Measurements from ENCODE around the gene ERLIN1.
"Not testable (repeated sequence)": the region's sequence is repeated elsewhere in the genome, so short reads cannot be mapped to it uniquely, and the experiment has no call there.

Gene ERLIN1

DNA sequence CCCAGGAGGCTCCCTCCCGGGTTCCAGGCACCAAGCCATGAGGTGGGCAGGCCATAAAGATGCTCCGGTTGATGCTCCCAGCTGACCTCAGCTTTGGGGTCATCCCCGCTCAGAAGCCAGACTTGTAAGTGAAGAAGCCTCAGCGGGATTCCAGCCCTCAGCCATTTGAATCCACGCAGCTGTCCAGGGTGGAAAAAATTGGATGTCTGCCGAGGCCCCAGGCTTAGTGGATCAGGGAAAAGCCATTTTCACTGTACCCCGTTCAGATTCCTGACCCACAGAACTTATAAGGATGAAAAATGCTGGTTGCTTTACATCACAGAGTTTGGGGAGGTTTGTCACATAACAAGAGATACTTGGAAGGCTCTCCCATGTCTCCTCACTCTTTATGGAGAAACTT, 55.0 kb downstream of the ERLIN1 start:
- no peak for DNase-seq

DNA sequence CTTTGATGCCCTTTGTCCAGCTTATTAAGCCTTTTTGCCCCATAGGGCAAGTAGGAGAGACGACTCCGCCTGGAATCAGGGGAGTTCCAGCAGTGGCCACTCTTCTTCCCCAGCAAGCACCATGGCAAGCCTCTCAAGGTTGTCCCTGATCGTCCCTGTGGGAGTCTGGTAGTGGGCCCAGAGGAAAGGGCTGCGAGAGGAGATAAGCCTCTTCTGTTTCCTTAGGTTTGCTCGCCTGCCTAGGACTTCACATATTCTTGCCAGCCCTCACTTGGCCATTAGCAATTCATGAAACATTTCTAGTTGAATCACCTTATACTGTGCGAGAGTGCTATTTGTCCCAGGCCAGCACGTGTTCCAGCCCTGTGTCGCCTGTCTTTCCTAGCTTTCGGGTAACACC, 56.4 kb downstream of the ERLIN1 start:
- DNase-seq: no peak

DNA sequence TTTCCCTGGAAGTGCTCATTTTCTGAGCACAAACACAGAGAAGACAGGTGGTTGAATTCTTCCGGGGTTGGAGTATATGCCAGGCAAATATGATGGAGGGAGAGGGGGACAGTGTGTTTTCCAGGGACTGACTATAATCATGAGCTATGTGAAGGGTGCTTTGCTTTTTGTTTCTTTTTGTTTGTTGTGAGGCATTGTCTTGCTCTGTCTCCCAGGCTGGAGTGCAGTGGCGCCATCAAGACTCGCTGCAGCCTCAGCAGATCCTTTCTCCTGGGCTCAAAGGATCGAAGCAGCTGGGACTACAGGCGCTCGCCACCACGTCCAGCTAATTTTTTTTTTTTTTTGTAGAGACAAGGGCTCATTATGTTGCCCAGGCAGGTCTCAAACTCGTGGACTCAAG, 56.9 kb downstream of the ERLIN1 start:
- DNase-seq: no peak

DNA sequence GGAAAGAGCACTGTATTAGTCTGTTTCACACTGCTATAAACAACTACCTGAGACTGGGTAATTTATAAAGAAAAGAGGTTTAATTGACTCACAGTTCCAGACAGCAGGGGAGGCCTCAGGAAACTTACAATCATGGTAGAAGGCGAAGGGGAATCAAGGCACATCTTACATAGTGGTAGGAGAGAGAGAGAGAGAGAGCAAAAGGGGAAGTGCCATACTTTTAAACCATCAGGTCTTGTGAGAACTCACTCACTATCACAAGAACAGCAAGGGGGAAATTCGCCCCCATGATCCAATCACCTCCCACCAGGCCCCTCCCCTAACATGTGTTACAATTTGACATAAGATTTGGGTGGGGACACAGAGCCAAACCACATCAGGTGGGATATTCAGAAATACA, 60.5 kb downstream of the ERLIN1 start:
- DNase-seq: not testable (repeated sequence)

DNA sequence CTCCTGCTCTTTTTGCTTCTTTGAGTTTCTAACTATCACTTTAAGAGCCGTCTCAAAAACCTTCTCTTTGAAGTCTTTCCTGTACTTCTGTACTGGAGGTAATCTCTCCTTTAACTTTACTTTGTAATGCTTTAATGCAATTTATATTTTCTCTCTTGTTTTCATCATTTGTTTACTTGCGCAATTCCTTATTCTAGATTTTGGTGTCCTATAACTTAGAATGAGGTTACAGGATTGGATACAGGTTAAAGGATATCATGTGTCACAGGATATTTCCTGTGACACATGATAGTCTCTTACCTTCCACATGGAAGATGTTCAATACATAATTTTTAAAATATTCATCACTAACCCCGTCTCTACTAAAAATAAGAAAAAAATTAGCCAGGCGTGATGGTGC, 61.7 kb downstream of the ERLIN1 start:
- DNase-seq: no peak

DNA sequence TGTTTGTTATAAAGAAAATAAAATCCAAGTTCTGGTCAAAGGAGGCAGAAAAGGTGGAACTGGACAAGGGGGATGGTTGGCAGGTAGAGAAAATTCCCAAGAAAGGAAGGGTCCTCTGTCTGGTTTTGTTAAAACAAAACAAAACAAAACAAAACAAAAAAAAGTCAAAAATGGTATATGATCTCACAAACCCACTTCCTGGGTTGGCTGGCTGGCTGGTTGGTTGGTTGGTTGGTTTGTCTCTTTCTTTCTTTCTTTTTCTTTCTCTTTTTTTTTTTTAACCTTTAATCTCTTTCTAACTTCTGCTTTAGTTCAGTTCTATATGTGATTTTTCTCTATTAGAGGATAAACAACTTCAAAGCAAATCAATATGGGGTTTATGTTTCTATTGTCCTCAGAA, 63.0 kb downstream of the ERLIN1 start:
- DNase-seq: no peak

DNA sequence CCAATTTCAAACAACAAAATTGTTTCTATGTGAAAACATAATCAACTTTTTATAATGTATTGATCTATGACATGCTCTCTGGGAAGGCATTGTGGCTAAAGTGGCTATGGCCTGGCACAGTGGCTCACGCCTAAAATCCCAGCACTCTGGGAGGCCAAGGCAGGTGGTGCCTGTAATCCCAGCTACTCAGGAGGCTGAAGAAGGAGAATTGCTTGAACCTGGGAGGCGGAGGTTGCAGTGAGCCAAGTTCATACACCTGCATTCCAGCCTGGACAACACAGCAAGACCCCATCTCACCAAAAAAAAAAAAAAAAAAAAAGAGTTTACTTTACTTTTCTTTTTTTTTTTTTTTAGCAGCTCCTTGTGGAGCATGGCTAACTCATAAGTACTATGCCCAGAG, 65.3 kb downstream of the ERLIN1 start:
- no peak for DNase-seq

DNA sequence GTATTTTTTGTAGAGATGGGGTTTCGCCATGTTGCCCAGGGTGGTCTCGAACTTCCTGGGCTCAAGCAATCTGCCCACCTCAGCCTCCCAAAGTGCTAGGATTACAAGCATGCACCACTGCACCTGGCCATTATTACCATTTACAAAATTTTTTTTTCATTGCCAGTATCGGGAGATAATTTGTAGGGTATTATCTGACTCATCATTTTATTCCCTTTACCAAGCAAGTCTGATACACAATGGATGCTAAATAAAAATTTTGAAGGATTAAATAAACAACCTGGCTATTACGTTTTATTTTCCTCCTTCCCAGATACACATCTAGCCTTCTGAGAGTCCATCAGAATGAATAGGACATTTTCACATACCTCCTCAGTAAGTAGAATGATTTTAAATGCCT, 66.1 kb downstream of the ERLIN1 start:
- DNase-seq: no peak

DNA sequence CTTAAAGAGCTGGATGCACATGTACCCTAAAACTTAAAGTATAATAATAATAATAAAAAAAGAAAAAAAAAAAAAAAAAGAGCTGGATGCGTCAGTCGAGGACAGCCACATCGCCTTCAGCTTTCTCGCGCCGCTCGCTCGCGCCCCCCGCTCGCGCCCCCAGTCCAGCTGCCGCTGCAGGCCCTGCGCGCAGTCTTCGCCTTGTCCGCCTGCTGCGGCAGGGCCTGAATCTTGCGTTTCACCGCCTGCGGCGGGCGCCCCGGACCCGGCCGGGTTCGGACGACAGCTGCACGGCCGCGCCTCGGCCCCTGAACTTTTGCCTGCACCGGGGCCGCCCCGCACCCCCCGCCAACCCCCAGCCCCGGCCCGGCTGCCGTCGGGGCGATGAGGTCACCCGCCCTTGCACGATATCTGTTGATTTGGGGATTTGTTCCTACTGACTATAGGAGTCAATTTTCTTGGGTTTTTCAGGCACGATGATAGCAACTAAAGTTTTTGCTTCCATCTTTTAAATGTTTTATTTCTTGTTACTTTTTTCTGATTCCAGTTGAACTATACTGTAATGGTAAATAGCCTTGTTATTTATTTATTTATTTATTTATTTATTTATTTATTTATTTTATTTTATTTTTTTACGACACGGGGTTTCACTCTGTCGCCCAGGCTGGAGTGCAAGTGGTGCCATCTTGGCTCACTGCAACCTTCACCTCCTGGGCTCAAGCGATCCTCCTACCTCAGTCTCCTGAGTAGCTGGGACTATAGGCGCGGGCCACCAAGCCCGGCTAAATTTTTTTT, 70.7 kb downstream of the ERLIN1 start:
- no peak for DNase-seq

DNA sequence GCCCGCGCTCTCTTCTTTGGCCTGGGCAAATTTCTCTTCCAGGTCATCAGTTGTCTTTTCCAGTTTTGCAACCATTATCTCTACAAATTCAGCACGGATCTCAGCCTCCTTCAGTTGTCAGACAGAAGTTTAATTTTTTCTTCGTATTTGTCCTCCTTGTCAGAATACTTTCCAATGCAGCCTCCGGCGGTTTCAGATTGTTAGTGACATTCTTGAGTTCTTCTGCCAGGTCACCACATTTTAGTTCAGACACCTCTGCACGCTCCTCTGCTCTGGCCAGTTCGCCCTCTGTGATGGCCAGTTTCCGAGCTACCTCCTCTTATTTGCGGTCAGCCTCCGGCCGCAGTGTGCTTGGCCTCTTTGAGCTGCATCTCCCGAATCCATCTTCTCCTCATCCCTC, 71.4 kb downstream of the ERLIN1 start:
- no peak for DNase-seq

DNA sequence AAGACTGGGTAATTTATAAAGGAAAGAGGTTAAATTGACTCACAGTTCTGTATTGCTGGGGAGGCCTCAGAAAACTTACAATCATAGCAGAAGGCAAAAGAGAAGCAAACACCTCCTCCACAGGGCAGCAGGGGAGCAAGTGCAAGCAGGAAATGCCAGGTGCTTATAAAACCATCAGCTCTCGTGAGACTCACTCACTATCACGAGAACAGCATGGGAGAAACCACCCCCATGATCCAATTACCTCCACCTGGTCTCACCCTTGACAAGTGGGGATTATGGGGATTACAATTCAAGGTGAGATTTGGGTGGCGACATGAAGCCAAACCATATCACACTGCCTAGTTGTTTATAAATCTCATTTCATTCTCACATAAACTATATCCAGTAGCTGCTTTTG, 76.2 kb downstream of the ERLIN1 start:
- DNase-seq: no peak

DNA sequence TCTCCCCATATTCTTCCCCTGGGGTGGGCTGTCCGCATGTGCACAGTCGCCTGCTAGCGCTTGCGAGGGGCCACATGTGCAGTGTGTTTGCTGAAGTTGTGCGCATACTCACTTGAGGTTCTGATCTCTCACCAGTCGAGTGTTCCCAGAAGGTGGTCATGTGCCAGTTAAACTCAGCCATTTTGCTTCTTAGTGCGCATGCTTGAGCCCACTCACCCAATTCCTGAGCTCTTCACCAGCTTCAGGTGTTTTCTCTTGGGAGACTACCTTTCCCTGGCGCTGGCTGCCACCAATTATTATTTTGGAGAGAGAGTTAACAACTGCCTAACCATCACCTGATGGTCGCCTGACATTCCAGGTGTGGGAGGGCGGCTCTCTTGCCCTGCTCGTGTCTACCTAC, 79.0 kb downstream of the ERLIN1 start:
- DNase-seq: no peak

DNA sequence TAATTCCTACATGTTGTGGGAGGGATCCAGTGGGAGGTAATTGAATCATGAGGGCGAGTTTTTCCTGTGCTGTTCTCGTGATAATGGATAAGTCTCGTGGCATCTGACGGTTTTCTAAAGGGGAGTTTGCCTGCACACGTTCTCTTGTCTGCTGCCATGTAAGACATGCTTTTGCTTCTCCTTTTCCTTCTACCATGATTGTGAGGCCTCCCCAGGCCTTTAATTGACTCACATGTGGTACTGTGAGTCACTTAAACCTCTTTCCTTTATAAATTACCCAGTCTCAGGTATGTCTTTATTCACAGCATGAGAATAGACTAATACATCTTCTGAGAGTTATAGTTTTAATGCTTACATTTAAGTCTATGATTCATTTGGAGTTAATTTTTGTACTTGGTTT, 81.5 kb downstream of the ERLIN1 start:
- no peak for DNase-seq

DNA sequence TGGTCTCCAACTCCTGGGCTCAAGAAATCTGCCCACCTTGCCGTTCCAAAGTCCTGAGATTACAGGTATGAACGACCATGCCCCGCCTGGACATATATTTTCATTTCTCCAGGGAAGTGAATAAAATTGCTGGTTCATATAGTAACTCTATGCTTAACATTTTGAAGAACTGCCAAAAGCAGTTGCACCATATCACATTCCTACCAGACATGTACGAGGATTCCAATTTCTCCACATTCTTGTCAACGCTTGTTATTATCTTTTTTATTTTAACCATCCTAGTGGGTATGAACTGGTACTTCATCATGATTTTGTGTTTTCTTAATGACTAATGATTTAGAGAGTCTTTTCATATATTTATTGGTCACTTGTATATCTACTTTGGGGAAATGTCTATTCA, 82.2 kb downstream of the ERLIN1 start:
- no peak for DNase-seq

DNA sequence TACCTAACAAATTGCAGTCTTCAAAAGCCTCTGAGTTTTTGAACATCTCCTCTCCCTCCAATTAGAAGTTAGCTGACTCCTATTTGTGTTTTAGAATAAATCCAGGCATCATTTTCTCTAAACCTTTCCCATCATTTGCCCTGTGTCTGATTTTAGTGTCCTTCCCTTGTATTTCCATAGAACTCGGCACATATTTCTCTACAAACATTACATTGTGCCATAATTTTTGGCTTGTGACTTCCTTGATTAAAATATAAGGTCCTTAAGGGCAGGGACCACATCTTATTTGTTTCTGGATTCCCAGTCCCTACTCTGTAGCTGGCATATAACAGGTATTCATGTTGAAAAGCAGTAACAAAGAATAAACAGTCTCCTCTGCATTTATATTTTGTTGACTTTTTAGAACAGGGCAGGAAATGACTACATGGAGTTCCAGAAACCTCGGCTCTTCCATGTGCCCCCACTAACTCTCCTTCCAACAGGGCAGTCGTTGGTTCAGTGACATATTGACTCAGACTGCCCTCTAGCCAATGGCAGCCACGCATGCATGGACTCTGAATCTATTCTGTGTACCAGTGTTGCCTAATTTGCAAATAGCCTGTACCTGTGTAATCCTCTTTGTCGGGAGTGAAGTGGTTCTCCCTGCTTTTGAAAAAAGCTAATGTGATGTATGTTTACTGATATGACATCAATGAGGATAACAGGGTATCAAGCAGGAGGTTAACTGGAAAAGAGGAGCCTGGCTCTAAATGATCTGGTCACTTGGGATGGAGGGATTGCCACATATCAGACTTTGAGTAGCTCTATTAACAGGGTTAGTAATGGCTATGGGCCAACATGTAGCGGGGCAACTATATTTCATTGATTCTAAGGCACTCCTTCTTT, 84.4 kb downstream of the ERLIN1 start:
- no peak for DNase-seq

DNA sequence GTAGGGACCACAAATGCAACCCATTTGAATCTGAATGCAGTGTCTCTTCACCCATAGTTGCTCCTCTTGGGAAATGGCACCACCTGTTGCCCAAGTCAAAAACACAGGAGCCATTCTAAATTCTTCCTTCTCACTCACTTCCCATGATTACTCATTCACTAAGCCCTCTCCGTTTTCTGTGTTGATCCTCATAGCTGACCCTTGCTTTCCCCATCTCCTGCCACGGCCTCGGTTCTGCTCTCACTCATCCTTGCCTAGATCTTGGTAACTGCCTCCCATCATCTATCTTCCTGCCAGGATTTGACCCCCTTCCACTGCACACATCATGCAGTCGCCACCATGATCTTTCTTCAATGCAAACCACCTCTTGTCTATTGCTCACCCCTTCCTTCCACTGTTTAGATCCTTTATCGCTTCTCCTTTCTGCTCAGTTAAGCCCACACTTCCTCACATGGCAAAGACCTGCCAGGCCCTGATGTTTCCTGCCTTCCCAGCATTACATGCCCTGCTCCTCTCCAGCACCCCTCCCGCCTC, 85.1 kb downstream of the ERLIN1 start:
- no peak for DNase-seq
